PC-3 (cell line): ENCODE results near the gene DDX10. TPM values are rescaled to one million over a fixed set of nuclear protein-coding genes. Genes with fewer than 3 reads are reported as not detected.
A peak's percentile ranks its signal among the peaks of the same experiment; 100 is the strongest.

ENCODE experiments used
- ATAC-seq: fragments of 200-7000 bp; cut with Tn5 transposase; 2 replicates; pipeline ENCODE4 v1.9.1; 2020; ENCODE audit warnings: mild to moderate bottlenecking, moderate library complexity
- BruUV-seq: library from RNA; stranded (reverse); fragments of 400-500 nt; replicated peaks from 2 replicates; lab custom pipeline; 2021; lab: Mats Ljungman, UMichigan
- CTCF ChIA-PET: fragments of 300-600 bp; sonication (Branson Sonifier 250); formaldehyde crosslinking; loops from one replicate; lab custom pipeline; 2022; ENCODE audit warnings: antibody characterized with exemption; lab: Charles Lee
- POLR2A ChIA-PET: fragments of 300-600 bp; sonication (Branson Sonifier 250); formaldehyde crosslinking; loops from one replicate; lab custom pipeline; 2022; ENCODE audit warnings: antibody characterized with exemption; ENCODE audit not compliant: unreplicated experiment; lab: Charles Lee
- DNase-seq: peaks from one replicate; pipeline ENCODE4 v3.0.0-alpha.2; 2015
- H2AFZ ChIP-seq: fragments of 300-600 bp; sonication (generic); 2 replicates; pipeline ENCODE4 v1.6.0; 2016; ENCODE audit warnings: antibody characterized with exemption, low read length
- H3F3A ChIP-seq: fragments of 300-600 bp; sonication (generic); one replicate; pipeline ENCODE4 v1.6.0; 2017; ENCODE audit warnings: antibody characterized with exemption, low read length, control low read depth, mild to moderate bottlenecking; ENCODE audit not compliant: unreplicated experiment
- H3K27ac ChIP-seq: fragments of 300-600 bp; sonication (generic); 2 replicates; pipeline ENCODE4 v1.5.1; 2016; ENCODE audit warnings: mild to moderate bottlenecking, low read length
- H3K27me3 ChIP-seq: fragments of 300-600 bp; sonication (generic); 2 replicates; pipeline ENCODE4 v1.6.1; 2016; ENCODE audit warnings: low read length, mixed read lengths
- H3K36me3 ChIP-seq: fragments of 300-600 bp; sonication (generic); 2 replicates; pipeline ENCODE4 v1.6.1; 2016; ENCODE audit warnings: low read depth, mixed run types, low read length, mixed read lengths
- H3K4me1 ChIP-seq: fragments of 300-600 bp; sonication (generic); 2 replicates; pipeline ENCODE4 v1.5.1; 2016; ENCODE audit warnings: low read length; ENCODE audit not compliant: insufficient read depth
- H3K4me2 ChIP-seq: fragments of 300-600 bp; sonication (generic); 2 replicates; pipeline ENCODE4 v1.6.0; 2016; ENCODE audit warnings: low read length
- H3K4me3 ChIP-seq: fragments of 300-600 bp; sonication (generic); 2 replicates; pipeline ENCODE4 v1.5.1; 2016; ENCODE audit warnings: mild to moderate bottlenecking, low read length, mixed read lengths
- H3K79me2 ChIP-seq: fragments of 300-600 bp; sonication (generic); 2 replicates; pipeline ENCODE4 v1.6.1; 2017; ENCODE audit warnings: low read length, mixed read lengths
- H3K9ac ChIP-seq: fragments of 300-600 bp; sonication (generic); 2 replicates; pipeline ENCODE4 v1.6.0; 2016; ENCODE audit warnings: mild to moderate bottlenecking, low read length
- H3K9me2 ChIP-seq: fragments of 300-600 bp; sonication (generic); replicated peaks from 2 replicates; pipeline ENCODE4 v1.6.1; 2016; ENCODE audit warnings: mixed run types, low read length, mixed read lengths
- H3K9me3 ChIP-seq: fragments of 300-600 bp; sonication (generic); 2 replicates; pipeline ENCODE4 v1.6.1; 2016; ENCODE audit warnings: low read length, mixed read lengths
- H4K20me1 ChIP-seq: fragments of 300-600 bp; sonication (generic); 2 replicates; pipeline ENCODE4 v1.6.1; 2016; ENCODE audit warnings: low read length, mixed read lengths
- EZH2 ChIP-seq: fragments of 300-600 bp; sonication (generic); IDR thresholded peaks from one replicate; pipeline ENCODE4 v1.6.1; 2017; ENCODE audit warnings: antibody characterized with exemption, mild to moderate bottlenecking, low read length; ENCODE audit not compliant: unreplicated experiment
- EZH2phosphoT487 ChIP-seq: fragments of 300-600 bp; sonication (generic); IDR thresholded peaks from 2 replicates; pipeline ENCODE4 v1.6.1; 2018; ENCODE audit warnings: mild to moderate bottlenecking, antibody characterized with exemption, low read length, borderline replicate concordance
- intact Hi-C: fragments of 100-400 bp; cut with micrococcal nuclease; formaldehyde crosslinking; loops from 2 replicates; pipeline ENCODE4 v1.9.0; 2023
- total RNA-seq: library from RNA; depleted of rRNA; stranded (reverse); fragments of >200 nt; gene quantifications from 2 replicates; pipeline ENCODE4 v1.2.3, GENCODE V29; 2014
- TF ChIP-seq, protein P1 (sequence below): fragments of 300-600 bp; sonication (generic); conservative IDR thresholded peaks from 2 replicates; pipeline ENCODE4 v1.5.1; 2017; ENCODE audit warnings: antibody characterized with exemption, low read depth, mild to moderate bottlenecking, low read length

The DDX10 gene
- total RNA-seq, 1 experiment from 2014 or later = 55.2 TPM

DNA sequence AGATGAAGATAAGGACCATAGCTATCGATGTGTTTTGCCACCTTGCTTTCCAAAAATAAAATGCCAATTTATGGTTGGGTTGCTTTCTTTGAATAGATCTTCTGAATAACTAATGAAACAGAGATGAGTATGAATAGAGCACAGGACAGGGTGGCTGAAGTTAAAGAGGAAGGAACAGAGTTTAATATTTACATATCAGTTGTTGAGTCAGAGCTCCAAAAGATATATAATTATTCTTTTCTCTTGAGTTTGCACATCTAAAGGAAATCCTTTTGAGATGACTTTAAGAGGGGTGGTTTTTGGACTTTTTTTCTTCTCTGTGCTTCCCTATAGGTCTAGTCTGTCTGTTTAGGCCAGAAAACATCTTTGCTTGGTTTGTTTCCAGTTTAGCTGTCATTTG lies 115.2 kb downstream of the DDX10 start:
- Histone ChIP-seq H3K4me3 (no peak overlapping the region), H3K36me3 (no peaks in the 10 kb centered on the region), H3K79me2 (peaks cover 42% of the 10 kb centered on the region), H3K9me2 (no peaks in the 10 kb centered on the region), H3K4me2 (no peak overlapping the region), H3K9me3 (no peaks in the 10 kb centered on the region), H3K4me1 (0 out of 2 replicates have a peak, but pooled peaks cover 1% of the 10 kb centered on the region), H3K27ac (no peak overlapping the region), H2AFZ (no peak overlapping the region), H3K27me3 (no peaks in the 10 kb centered on the region), H4K20me1 (no peaks in the 10 kb centered on the region), H3F3A (no peaks in the 10 kb centered on the region), H3K9ac (no peak overlapping the region)
- no TSS peak for BruUV-seq
- CTCF ChIA-PET = no interaction called here
- TF ChIP-seq EZH2 = no peak
- ATAC-seq = peak; percentile 88
- intact Hi-C loops = no loop called here
- POLR2A ChIA-PET = no interaction called here
- peak; percentile 24 for DNase-seq

DNA sequence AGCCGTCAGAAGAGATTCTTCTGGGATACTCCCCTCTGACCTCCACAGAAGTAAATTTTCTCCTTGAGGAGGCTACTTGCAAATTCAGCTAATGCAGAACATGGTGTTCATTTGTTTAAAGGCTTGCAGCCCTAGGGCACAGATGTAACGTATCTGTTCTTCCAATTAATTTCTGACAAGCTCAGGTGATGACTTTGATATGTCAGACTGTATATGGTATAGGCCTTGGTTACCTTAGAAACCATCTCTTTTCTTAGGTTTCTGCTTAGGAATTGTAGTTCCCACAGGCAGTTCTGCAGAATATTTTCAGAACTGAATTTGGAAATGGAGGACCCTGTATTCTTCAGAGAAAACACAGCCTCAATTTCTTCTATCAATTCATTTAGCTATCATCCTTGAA lies 117.1 kb downstream of the DDX10 start:
- ChIA-PET POLR2A (no interaction called here), CTCF (no interaction called here)
- no peak overlapping the region for H3K9ac ChIP-seq
- no peak overlapping the region for H3K4me3 ChIP-seq
- intact Hi-C loops = no loop called here
- H3K27ac ChIP-seq = no peak overlapping the region
- no peaks in the 10 kb centered on the region for H3K9me3 ChIP-seq
- DNase-seq (no peak), ATAC-seq (no peak)
- H3K79me2 ChIP-seq = peaks cover 50% of the 10 kb centered on the region
- no peaks in the 10 kb centered on the region for H3F3A ChIP-seq
- peaks cover 7% of the 10 kb centered on the region; the same call in 1 of the 2 replicates for H3K4me1 ChIP-seq
- no peaks in the 10 kb centered on the region for H3K27me3 ChIP-seq
- peaks cover 11% of the 10 kb centered on the region; the same call in 1 of the 2 replicates for H4K20me1 ChIP-seq
- BruUV-seq = no TSS peak
- H3K36me3 ChIP-seq = no peaks in the 10 kb centered on the region
- no peak overlapping the region for H3K4me2 ChIP-seq
- H3K9me2 ChIP-seq = no peaks in the 10 kb centered on the region
- H2AFZ ChIP-seq = no peak overlapping the region
- TF ChIP-seq EZH2 = no peak
- no peak for TF ChIP-seq EZH2phosphoT487
- TF ChIP-seq, protein P1, sequence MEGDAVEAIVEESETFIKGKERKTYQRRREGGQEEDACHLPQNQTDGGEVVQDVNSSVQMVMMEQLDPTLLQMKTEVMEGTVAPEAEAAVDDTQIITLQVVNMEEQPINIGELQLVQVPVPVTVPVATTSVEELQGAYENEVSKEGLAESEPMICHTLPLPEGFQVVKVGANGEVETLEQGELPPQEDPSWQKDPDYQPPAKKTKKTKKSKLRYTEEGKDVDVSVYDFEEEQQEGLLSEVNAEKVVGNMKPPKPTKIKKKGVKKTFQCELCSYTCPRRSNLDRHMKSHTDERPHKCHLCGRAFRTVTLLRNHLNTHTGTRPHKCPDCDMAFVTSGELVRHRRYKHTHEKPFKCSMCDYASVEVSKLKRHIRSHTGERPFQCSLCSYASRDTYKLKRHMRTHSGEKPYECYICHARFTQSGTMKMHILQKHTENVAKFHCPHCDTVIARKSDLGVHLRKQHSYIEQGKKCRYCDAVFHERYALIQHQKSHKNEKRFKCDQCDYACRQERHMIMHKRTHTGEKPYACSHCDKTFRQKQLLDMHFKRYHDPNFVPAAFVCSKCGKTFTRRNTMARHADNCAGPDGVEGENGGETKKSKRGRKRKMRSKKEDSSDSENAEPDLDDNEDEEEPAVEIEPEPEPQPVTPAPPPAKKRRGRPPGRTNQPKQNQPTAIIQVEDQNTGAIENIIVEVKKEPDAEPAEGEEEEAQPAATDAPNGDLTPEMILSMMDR = no peak

DNA sequence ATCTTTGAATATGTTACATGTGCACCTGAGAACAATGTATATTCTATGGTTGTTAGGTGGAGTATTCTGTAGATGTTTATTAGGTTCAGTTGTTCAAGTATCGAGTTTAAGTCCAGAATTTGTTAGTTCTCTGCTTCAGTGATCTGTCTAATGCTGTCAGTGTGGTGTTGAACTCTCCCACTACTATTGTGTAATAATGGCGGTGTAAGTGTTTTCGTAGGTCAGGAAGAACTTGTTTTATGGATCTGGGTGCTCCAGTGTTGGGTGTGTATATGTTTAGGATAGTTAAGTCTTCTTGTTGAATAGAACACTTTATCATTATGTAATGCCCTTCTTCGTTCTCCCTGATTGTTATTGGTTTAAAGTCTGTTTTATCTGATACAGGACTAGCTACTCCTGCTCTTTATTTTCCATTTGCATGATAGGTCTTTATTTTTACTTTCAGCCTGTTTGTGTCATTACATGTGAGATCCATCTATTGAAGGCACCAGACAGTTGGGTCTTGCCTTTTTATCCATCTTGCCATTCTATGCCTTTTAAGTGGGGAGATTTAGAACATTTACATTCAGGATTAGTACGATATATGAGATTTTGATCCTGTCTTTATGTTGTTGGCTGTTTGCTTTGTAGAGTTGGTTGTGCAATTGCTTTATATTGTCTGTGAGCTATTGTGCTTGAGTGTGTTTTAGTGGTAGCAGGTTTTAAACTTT lies 121.6 kb downstream of the DDX10 start:
- no peak for ATAC-seq
- Histone ChIP-seq H3K4me3 (no peak overlapping the region), H3K27me3 (no peaks in the 10 kb centered on the region), H3K9ac (no peak overlapping the region), H3K4me2 (no peak overlapping the region), H3K4me1 (peaks cover 11% of the 10 kb centered on the region; the same call in 1 of the 2 replicates), H3K27ac (no peak overlapping the region), H3K79me2 (peaks cover 72% of the 10 kb centered on the region), H4K20me1 (peaks cover 22% of the 10 kb centered on the region; the same call in 1 of the 2 replicates), H3K36me3 (no peaks in the 10 kb centered on the region), H3K9me2 (no peaks in the 10 kb centered on the region), H2AFZ (no peak overlapping the region), H3F3A (no peaks in the 10 kb centered on the region), H3K9me3 (no peaks in the 10 kb centered on the region)
- DNase-seq = peak; percentile 36
- intact Hi-C loops = loop anchor here (5.0 kb wide), 1 partner anchor 86 kb away; no protein-coding TSS in a partner anchor
- CTCF ChIA-PET = no interaction called here
- POLR2A ChIA-PET = interaction anchor here (0.7 kb wide), 1 partner anchor 93 kb away, joined by 3 read pairs; no protein-coding TSS in a partner anchor
- no TSS peak for BruUV-seq
- TF ChIP-seq EZH2 = no peak
- TF ChIP-seq, protein P1 = no peak
- TF ChIP-seq EZH2phosphoT487 = no peak
